Superior temporal gyrus (tissue), 1 donor: ENCODE measurements around the gene CALHM1.
A peak's percentile ranks its signal among the peaks of the same experiment; 100 is the strongest.
"Not testable (repeated sequence)": the region's sequence is repeated elsewhere in the genome, so short reads cannot be mapped to it uniquely, and the experiment has no call there.

Experiments used
- DNase-seq: peaks from one replicate; pipeline ENCODE4 v3.0.0-alpha.2; 2016; ENCODE audit errors: extremely low spot score

The CALHM1 gene, protein sequence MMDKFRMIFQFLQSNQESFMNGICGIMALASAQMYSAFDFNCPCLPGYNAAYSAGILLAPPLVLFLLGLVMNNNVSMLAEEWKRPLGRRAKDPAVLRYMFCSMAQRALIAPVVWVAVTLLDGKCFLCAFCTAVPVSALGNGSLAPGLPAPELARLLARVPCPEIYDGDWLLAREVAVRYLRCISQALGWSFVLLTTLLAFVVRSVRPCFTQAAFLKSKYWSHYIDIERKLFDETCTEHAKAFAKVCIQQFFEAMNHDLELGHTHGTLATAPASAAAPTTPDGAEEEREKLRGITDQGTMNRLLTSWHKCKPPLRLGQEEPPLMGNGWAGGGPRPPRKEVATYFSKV

DNA sequence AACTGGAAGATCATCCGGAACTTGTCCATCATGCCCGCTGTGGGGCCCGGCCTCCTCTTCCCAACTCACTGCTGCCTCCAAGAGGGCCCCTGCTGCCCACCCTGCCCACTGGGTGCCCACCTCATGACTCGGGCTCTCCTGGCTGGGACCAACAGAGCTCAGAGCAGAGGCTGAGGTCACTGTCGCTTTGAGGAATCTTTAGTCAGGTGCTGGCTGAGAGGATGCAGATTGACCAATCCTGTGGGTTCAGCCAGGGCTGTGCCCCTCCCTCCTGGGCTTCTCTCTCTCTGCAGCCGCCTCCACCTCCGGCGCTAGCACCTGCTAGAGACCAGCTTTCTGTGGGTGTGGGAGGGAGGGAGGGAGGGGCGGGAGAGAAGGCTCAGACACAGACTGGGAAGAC is at the start of gene CALHM1:
CALHM1 (minus strand) TSS at position 181 of the 400 bp plus-strand sequence; CDS start at position 32, 149 bp downstream.
- no peak for DNase-seq

DNA sequence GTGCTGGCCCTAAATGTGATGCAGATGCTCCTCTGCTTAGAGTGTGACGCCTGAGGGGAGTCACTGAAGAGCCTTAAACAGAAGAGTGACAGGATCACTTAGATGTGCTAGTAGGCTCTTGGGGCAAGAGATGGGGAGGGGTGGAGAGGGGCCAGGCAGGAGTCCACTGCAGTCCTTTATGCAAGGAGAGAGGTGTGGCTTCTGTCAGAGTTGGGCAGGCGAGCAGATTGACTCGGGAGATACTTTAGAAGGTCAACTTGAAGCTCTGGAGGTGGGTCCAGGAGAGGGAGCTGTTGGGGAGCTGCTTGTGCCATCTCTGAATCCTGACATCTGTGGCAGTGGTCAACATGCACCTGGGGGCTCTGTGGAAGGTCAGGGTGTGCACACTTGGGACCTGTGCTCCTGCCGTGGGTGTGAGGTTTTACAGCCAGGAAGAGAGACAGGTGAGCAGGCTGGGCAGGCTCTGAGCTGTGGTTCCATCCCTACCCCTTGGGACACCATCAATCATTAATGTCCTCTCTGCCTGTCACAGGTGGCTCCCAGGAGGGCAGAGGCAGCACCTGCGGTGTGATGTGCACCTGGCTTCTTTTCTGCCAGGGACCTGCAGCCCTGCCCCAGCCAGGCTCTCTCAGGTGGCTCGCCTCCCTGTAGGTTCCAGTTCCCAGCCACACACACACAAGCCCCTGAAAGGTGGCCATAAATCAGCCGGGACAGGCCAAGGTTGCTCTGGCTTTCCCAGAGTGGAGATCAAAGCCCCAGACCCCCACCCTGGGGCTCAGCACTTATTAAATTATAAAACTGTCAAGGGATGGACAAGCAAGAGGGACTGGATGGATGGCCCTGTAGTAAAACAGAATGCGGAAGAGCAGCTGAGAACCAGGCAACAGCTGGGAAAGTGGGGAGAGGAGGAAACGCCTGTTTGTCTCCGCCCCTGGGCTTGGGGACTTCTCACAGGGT is 48.8 kb upstream of the CALHM1 start:
- no peak for DNase-seq

DNA sequence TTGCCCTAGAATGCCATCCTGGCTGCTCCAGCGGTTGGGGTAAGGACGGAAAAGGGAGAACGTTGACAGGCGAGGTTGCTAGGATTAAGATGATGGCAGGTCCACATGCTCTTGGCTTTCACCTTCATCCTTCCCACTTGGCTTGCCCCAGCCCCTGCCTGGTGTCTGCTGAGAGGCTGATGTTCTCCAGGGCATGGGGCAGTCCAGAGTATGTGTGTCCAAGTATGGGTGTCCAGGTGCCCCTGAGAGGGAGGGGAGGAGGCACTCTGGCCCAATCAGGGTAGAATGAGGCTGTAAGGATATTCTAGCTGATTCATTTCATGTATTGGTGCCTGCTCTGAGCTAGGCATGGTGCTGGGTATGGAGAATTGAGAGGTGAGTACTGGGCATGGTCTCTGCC is 47.4 kb upstream of the CALHM1 start:
- no peak for DNase-seq

DNA sequence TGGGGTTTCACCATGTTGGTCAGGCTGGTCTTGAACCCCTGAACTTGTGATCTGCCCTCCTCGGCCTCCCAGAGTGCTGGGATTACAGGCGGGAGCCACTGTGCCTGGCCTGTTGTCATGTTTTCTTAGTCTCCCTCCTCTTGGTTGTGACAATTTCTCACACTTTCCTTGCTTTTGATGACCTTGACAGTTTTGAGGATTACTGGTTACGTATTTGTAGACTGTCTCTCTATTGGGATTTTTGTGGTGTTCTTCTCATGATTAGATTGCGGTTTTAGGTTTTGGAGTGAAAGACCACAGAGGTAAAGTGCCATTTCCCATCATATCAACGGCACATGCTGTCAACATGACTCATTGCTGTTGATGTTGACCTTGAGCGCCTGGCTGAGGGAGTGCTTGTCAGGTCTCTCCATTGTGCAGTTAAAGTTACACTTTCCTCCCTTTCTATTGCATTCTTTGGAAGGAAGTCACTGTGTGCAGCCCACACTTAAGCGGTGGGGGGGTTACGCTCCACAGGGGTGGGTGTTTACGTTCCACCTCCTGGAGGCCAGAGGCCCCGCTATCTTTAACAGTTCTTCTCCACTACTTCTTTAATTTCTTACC is 45.6 kb upstream of the CALHM1 start:
- DNase-seq = no peak

DNA sequence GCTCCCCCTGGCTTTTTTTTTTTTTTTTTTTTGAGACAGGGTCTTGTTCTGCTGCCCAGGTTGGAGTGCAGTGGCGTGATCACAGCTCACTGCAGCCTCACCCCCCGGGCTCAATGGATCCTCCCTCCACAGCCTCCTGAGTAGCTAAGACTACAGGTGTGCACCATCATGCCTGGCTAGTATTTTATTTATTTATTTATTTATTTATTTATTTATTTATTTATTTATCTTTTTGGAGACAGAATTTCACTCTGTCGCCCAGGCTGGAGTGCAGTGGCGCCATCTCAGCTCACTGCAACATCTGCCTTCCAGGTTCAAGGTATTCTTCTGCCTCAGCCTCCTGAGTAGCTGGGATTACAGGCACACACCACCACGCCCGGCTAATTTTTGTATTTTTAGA is 45.1 kb upstream of the CALHM1 start:
- not testable (repeated sequence) for DNase-seq

DNA sequence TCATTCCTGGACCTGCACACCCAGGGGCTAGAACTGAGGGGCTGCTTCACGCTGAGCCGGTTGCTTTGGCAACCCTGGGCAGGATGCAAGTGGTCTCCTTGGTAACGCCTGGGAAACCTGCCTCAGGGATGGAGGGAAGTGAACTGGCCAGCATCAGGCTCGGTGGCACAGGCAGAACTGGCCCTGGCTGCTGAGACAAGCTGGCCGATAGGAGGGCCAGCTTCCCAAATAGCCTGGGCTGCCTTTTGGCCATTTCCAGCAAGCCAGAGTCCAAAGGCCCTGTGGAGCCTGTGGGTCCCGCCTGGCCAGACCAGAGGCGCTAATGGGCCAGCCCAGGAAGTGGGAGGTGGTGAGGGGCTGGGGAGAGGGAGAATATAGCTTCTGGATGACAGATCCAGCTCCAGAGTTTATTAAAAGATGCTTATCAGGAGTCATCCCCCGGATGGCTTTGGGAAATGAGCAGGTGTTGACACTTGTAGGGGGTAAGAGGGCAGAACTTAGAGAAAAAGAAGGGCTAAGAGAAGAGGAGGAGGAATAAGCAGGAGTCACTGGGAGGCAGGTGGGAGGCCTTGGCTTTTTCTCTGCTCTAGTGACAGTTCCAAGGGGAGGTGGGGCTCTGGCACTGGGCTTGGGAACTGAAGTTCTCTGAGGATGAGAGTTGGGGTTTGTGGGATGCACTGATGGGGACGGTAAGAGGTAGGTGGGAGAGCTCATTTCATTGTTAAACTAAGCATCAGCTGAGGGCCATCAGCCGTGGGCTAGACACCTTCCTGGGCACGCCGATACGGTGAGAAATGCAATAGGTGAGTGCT is 44.4 kb upstream of the CALHM1 start:
- no peak for DNase-seq

DNA sequence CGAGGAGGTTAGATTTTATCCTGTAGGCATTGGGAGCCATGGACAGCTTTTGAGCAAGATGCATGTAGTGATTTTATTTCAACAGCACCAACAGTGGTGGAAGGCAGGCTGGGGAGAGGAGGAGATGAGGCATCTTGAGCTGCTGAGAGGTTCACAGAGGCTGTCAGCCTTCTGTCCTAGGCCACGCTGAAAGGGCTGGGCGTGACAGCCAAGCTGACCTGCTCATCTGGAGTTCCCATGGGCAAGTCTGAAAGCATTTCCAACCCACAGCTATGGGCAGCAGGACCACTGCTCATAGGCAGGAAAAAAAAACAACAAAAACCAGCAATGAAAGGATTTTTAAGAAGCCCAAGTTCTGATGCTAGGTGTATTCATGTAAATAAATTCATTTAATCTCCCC is 42.5 kb upstream of the CALHM1 start:
- no peak for DNase-seq

DNA sequence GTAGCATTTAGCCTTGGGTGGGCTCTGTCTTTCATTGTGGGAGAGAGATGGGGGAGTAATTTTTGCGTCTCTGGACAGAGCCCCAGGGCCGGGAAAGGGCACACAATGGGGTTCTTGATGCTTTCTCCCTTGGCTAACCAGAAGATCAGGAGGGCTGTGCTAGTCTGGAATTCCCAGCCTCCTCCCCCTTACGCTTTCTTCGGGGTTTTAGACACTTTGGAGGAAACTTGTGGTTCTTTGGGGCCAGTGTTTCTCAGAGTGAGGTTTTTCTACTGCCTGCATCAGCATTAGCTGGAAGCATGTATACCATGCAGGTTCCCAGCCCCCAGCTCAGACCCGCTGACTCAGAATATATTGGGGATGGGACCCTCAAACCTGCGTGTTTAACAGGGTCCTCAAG is 41.8 kb upstream of the CALHM1 start:
- DNase-seq = no peak

DNA sequence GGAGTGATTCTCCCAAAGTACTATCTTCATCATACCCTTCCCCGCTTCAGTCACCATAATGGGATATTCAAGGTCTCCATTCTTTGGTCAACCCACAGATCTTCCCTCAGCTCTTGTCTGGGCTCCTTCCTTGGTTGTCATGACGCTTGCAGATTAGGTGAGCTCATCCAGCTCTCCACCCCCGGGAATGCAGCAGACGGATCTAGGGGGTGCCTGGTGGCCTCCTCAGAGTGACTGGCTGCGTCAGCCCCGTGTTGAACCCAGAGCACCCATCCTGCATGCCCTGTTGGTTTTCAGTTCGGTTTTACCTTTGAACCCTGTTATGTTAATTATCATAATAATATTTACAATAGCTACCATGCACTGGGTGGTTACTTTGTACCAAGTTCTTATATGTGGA is 41.2 kb upstream of the CALHM1 start:
- peak; percentile 33 for DNase-seq

DNA sequence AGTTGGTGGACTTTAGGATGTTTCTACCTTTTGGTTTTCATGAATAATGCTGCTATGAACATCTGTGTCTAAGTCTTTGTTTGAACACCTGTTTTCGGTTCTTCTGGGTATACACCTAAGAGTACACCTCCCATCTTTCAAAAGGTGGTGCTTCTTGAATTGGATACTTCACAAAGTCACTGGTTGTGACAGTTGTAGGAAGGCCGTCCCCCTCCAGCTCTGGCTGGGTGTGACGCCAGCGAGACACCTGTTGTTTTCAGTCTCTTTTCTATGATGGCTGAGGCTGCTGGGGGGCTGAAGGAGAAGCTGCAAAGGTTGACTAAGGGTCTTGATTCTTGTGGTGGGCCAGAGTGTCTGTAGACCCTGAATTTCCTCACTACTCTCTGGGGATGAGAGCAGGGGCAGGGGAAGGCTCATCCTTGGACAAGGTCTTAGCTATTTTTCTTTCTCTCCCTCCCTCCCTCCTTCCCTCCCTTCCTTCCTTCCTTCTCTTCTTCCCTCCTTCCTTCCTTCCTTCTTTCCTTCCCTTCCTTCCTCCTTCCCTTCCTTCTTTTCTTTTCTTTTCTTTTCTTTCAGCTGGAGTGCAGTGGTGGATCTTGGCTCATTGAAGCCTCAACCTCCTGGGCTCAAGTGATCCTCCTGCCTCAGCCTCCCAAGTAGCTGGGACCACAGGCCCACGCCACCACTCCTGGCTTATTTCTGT is 40.4 kb upstream of the CALHM1 start:
- DNase-seq = no peak

DNA sequence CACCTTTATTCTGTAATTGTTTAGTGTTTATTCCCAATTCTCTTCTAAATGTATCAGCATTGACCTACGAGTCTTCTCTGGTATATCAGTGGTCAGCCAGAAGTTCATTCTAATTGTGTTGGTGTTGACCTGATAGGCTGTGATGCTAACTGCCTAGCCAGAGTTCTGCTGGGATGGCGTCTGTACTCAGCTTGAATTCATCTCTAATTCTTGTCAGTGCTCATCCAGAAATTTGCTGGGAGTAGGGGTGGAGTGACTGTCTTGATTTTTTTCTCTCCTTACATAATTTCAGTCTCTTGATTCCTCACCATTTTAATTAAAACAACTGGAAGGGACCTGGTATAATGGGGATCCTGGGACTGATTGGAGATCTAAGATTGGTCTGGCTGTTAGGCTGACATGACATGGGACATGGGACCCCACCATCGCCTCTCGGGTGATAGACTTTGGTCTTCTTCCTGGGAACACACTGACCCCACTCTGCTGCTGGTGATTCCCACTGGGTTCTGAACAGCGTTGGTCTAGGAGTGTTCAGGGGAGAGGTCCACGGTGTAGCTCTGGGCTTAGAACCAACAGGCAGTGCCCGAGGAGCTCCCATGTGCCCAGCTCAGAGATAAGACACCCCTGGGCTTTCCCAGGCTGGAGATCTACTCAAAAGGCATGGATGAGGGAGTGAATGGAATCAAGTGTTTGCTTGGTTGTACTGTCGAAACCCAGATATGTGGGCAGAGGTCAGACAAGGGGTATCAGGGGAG is 38.6 kb upstream of the CALHM1 start:
- peak; percentile 19 for DNase-seq

DNA sequence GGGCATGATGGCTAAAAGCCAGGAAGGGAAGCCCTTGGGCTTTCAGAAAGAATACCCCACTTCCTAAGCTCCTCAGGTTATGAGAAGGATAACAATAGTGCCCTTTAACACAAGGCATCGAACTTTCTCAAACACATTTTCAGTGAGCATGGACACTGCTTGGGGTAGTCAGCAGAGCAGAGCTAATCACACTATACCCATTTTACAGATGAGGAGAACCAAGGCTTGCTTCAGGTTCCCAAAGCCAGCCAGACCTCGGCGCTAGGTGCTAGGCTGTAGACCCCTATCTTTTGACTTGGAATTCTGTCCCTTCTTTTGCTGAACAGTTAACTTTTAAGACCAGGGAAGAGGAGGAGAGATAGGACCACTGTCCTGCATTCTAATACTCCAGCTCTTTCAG is 36.6 kb upstream of the CALHM1 start:
- DNase-seq = no peak

DNA sequence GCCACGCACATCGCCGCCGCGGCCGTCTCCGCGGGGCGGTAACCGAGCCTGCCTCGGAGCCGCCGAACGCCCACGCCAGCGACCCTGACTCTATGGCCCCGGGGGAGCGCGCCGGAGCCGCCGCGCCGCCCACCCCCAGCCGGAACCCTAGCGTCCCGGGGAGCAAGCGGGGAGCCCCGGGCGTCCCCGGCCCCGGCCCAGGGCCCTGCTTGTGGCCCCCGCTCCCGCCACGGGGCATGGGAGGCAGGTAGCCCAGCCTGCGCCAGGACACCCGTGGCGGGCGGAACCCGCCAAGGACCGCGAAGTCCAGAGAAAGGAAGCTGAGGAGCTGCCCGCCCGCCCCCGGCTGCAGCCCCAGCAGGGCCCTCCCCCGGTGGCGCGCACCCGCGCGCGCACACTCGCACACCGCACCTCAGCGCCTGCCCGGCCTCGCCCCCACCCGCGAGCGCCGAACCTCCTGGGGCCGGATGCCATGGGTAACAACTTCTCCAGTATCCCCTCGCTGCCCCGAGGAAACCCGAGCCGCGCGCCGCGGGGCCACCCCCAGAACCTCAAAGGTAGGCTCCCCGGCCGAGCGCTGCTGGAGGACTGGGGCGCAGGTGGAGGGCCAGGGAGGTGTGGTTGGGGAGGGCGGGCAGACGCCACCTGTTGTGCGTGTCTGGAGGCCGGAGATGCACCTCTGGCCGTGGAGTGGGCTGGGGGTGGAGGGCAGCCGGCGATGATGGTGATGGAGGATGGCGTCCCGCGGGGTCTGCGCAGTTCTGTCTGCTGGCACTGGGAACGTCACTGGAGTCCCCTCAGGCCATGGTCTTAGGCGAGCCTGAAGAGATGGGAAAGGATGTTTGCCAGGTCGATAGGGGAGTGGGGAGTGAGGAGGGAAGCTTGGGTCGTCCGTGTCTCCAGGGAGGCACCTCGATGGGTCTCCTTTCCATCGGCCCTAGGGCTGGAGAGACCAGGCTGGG is 35.5 kb upstream of the CALHM1 start:
- no peak for DNase-seq

DNA sequence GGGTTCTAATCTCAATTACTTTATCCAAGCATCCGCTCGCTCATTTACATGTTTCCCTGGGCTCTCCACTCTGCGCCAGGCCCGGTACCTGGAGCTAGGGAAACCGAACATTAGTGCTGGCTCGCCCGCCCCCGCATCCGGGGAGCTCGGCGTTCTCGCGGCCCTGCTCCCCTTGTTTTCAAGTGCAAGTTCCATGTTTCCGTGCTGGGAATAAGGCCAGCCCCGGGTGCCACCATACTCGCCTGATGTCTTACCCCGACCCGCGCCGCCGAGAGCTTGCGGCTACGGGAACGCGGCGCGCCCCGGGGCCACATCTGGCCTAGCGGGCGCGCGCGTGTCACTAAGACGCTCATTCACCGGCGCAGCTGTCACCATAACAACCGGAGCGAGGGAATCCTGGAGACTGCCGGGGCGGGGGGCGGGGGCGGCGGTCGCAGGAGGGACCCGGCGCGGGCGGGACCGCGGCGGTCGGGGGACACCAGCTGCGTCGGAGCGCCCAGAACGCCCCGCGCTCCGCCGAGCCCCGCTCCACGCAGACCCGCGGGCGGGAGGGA is 34.7 kb upstream of the CALHM1 start, which contains the start of gene NEURL1:
NEURL1 (plus strand) TSS at position 344 of the 554 bp plus-strand sequence. CDS start 683 bp downstream, outside the sequence.
- DNase-seq = peak; percentile 34

DNA sequence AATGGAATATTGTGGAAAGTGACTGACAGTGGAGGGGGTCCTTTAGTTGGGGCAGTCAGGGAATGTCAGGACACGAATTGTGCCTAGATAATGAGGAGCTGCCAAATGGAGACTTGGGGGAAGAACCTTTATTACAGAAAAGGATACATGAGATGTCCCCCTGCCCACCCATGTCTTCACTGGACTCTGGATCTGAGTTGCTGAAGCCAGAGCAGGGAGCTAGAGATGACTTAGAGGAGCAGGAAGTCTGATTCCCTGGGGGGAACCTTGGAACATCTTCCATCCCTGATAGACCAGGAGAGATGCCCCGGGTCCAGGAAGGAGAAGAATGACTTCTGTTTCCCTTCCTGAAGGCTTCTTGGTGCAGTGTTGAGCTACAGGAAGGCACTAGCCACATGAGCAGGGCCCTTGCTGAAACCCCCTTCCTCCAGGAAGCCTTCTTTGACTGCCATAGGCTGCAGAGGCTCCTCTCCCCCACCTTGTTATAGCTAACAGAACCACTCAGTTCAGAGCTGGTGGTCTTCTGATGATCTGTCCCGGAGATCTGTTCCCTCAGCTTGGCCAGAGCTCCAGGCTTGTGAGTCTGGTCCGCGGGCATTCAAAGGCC is 34.1 kb upstream of the CALHM1 start:
- no peak for DNase-seq

DNA sequence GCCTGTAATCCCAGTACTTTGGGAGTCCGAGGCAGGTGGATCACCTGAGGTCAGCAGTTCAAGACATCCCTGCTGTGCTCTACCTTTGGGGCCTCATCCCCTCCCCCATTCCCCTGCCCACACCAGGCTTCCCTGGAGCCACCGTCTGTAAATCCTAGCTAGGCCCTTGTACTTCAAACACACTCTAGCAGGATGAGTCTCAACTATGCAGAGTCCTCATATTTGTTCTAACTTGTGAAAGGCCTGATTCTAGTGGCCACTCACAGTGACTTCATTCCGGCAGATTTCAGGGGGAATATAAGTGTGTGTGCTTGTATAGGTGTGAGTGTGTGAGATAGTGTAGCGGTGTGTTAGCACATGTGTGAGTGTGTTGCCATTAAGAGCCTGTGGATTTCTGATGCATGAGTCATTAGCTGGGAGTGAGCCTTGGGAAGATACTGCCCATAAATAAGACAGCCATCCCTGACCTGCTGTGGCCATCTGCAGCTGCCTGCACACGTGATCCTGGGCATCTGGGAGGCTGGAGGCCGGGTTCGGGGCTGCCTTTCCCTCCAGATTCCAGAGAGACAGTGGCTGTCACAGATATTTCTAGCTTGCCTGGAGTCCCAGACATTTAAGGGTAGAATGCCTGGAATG is 33.1 kb upstream of the CALHM1 start:
- DNase-seq = peak; percentile 13

DNA sequence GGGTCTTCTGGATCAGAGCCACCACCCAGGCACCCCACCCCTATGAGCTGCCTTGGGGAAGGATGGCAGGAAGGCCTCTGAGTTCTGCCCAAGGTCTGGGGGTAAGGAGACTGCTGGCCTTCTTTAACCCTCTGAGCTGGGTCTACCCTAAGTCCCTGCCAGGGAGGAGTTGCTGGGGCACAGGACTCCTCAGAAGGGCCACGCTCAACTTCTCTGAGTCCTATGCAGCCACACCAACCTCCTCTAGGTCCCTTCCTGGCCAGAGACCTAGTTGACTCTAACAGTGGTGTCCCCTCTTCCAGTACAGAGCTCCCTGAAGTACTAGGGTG is 32.2 kb upstream of the CALHM1 start:
- no peak for DNase-seq

DNA sequence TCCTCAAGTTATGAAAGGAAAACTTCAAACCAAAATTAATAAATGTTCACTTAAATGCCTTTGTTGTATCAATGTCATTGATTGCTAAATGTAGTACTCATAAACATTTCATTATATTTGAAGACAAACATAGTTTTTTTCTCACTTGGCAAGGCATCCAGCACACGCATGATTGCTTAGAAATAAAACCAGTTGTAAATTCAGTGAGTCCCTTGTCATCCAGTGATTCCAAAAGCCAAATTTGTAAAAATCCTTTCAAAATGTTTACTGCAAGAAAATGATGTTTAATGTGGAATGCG is 28.7 kb upstream of the CALHM1 start:
- DNase-seq = no peak
